ENCODE data around the gene ZMYND10. TPM values are rescaled to one million over a fixed set of nuclear protein-coding genes. Genes with fewer than 3 reads are reported as not detected.

ZMYND10 gene
- total RNA-seq, 2 experiments from 2014 or later: 1.6 TPM

- POLR2A ChIA-PET: no interaction called here
- CTCF ChIA-PET: interaction anchor here (0.6 kb wide), 1 partner anchor 17 kb away, joined by 4 read pairs; no protein-coding TSS in a partner anchor
Measured at GRCh38 chr3:50373146-50374051, 27.9 kb upstream of the ZMYND10 start.

GRCh38 chr3:50372349-50372748 lies 26.8 kb upstream of the ZMYND10 start:
- ChIA-PET POLR2A (no interaction called here), CTCF (no interaction called here)

GRCh38 chr3:50371133-50371685 lies 25.7 kb upstream of the ZMYND10 start:
- POLR2A ChIA-PET: no interaction called here
- CTCF ChIA-PET: interaction anchor here (0.9 kb wide), 1 partner anchor 171 kb away, joined by 3 read pairs; no protein-coding TSS in a partner anchor

- CTCF ChIA-PET: interaction anchor here (0.9 to 1.0 kb wide), 2 partner anchors 11 to 172 kb away, joined by 3 read pairs; partner anchors contain the start of gene TMEM115
- POLR2A ChIA-PET: no interaction called here
Measured at GRCh38 chr3:50370594-50370993, 25.1 kb upstream of the ZMYND10 start.

GRCh38 chr3:50369012-50369670 lies 23.6 kb upstream of the ZMYND10 start:
- ChIA-PET POLR2A (no interaction called here), CTCF (interaction anchor here (1.0 to 1.3 kb wide), 2 partner anchors 9 to 67 kb away, joined by 3 to 4 read pairs; partner anchors contain the start of gene TMEM115)

GRCh38 chr3:50365842-50366220 lies 20.3 kb upstream of the ZMYND10 start:
- ChIA-PET POLR2A (interaction anchor here (0.5 kb wide), 1 partner anchor 1911 kb away, joined by 4 read pairs; no protein-coding TSS in a partner anchor), CTCF (interaction anchor here (1.0 kb wide), 1 partner anchor 250 kb away, joined by 4 read pairs; the partner anchor contains the start of gene MAPKAPK3)

- POLR2A ChIA-PET: interaction anchor here (0.5 to 1.4 kb wide), 4 partner anchors 12 to 1912 kb away, joined by 3 to 4 read pairs (median 3); partner anchors contain the start of gene NPRL2
- CTCF ChIA-PET: interaction anchor here (0.6 to 1.0 kb wide), 3 partner anchors 18 to 251 kb away, joined by 3 to 5 read pairs (median 4); partner anchors contain the start of genes HEMK1 and MAPKAPK3
Measured at GRCh38 chr3:50365080-50365841, 19.7 kb upstream of the ZMYND10 start.

- CTCF ChIA-PET: interaction anchor here (0.7 to 0.9 kb wide), 2 partner anchors 203 to 205 kb away, joined by 3 read pairs; partner anchors contain the start of genes C3orf18 and HEMK1
- POLR2A ChIA-PET: interaction anchor here (0.9 to 1.4 kb wide), 4 partner anchors 11 to 27 kb away, joined by 3 to 5 read pairs (median 3); partner anchors contain the start of gene NPRL2
Measured at GRCh38 chr3:50364573-50365079, 19.1 kb upstream of the ZMYND10 start.

- ChIA-PET CTCF (interaction anchor here (1.5 to 1.6 kb wide), 2 partner anchors 9 to 10 kb away, joined by 3 to 4 read pairs; partner anchors contain the start of genes CYB561D2 and NPRL2), POLR2A (interaction anchor here (1.4 kb wide), 1 partner anchor 23 kb away, joined by 4 read pairs; no protein-coding TSS in a partner anchor)
Measured at GRCh38 chr3:50359760-50360110, 14.2 kb upstream of the ZMYND10 start.

- POLR2A ChIA-PET: interaction anchor here (0.7 to 1.4 kb wide), 2 partner anchors 9 to 22 kb away, joined by 3 to 4 read pairs; partner anchors contain the start of gene NPRL2
- CTCF ChIA-PET: interaction anchor here (1.5 to 1.6 kb wide), 2 partner anchors 9 to 11 kb away, joined by 3 to 4 read pairs; partner anchors contain the start of genes CYB561D2 and NPRL2
Measured at GRCh38 chr3:50358911-50359759, 13.6 kb upstream of the ZMYND10 start, which contains the start of gene TMEM115. Gene TMEM115, minus strand, starts transcription at chr3:50359521. Its CDS starts 458 bp downstream, at chr3:50359063.

GRCh38 chr3:50358355-50358910 lies 12.9 kb upstream of the ZMYND10 start:
- ChIA-PET CTCF (no interaction called here), POLR2A (no interaction called here)

- POLR2A ChIA-PET: interaction anchor here (1.0 to 1.4 kb wide), 2 partner anchors 16 to 20 kb away, joined by 4 to 5 read pairs; partner anchors contain the start of gene RASSF1
- CTCF ChIA-PET: interaction anchor here (1.1 to 1.8 kb wide), 2 partner anchors 10 to 16 kb away, joined by 3 to 12 read pairs; partner anchors contain the start of gene RASSF1
Measured at GRCh38 chr3:50357481-50357880, 11.9 kb upstream of the ZMYND10 start.

GRCh38 chr3:50356553-50356952 lies 11.0 kb upstream of the ZMYND10 start:
- ChIA-PET CTCF (interaction anchor here (0.6 to 1.8 kb wide), 2 partner anchors 9 to 17 kb away, joined by 4 to 12 read pairs; no protein-coding TSS in a partner anchor), POLR2A (interaction anchor here (1.4 to 1.5 kb wide), 2 partner anchors 12 to 16 kb away, joined by 3 to 5 read pairs; partner anchors contain the start of gene RASSF1)

GRCh38 chr3:50355829-50356552 lies 10.5 kb upstream of the ZMYND10 start:
- ChIA-PET POLR2A (interaction anchor here (1.4 to 1.5 kb wide), 2 partner anchors 11 to 15 kb away, joined by 3 to 5 read pairs; partner anchors contain the start of gene RASSF1), CTCF (interaction anchor here (1.8 kb wide), 1 partner anchor 8 kb away, joined by 12 read pairs; no protein-coding TSS in a partner anchor)

- ChIA-PET CTCF (interaction anchor here (1.1 kb wide), 1 partner anchor 187 kb away, joined by 3 read pairs; no protein-coding TSS in a partner anchor), POLR2A (no interaction called here)
Measured at GRCh38 chr3:50354850-50355249, 9.3 kb upstream of the ZMYND10 start.
